Epithelial cell of proximal tubule (primary cell): Measurements from ENCODE around the gene DDX31. TPM values are rescaled to one million over a fixed set of nuclear protein-coding genes. Genes with fewer than 3 reads are reported as not detected.

Source experiments
- DNase-seq: peaks from one replicate; pipeline ENCODE4 v3.0.0-alpha.2; 2011; ENCODE audit warnings: low read depth
- H3K4me3 ChIP-seq: 2 replicates; pipeline ENCODE4 v1.5.1; 2011; ENCODE audit warnings: low read depth, mild to moderate bottlenecking, low read length
- CTCF ChIP-seq: conservative IDR thresholded peaks from 2 replicates; pipeline ENCODE4 v1.5.1; 2012; ENCODE audit warnings: low read depth, mild to moderate bottlenecking, low read length
- total RNA-seq: library from RNA; depleted of rRNA; stranded (reverse); fragments of >200 nt; gene quantifications from 2 replicates; pipeline ENCODE4 v1.2.3, GENCODE V29; 2015

The DDX31 gene
- total RNA-seq, 1 donor from 2014 or later, result 8.1 TPM

GRCh38 chr9:132673355-132673754 lies 3.6 kb upstream of the DDX31 start:
- TF ChIP-seq CTCF, result peak; percentile 24
- no peak for DNase-seq
- no peak overlapping the region for H3K4me3 ChIP-seq

- DNase-seq, result no peak
- peak; percentile 15 for TF ChIP-seq CTCF
- no peak overlapping the region for H3K4me3 ChIP-seq
Measured at GRCh38 chr9:132672413-132672690, 2.6 kb upstream of the DDX31 start.

- DNase-seq, result no peak
- TF ChIP-seq CTCF, result no peak
Measured at GRCh38 chr9:132671620-132672412, 2.0 kb upstream of the DDX31 start.

GRCh38 chr9:132670457-132671391 lies 941 bp upstream of the DDX31 start, which contains the start of gene GTF3C4:
Gene GTF3C4, plus strand, starts transcription at chr9:132670464. Its CDS starts 135 bp downstream, at chr9:132670599.
- H3K4me3 ChIP-seq, result peak within 1 kb of the TSS; percentile 95
- no peak for TF ChIP-seq CTCF
- DNase-seq, result no peak

More at GRCh38 chr9:132671620-132672412, 2.0 kb upstream of the DDX31 start:
- H3K4me3 ChIP-seq, result peak overlapping the region; percentile 95

GRCh38 chr9:132669319-132669697 lies 475 bp downstream of the DDX31 start:
- TF ChIP-seq CTCF, result no peak
- DNase-seq, result no peak
- H3K4me3 ChIP-seq, result peak overlapping the region; percentile 95

- TF ChIP-seq CTCF, result no peak
- DNase-seq, result no peak
- no peak overlapping the region for H3K4me3 ChIP-seq
Measured at GRCh38 chr9:132663851-132664250, 5.9 kb downstream of the DDX31 start.
